ENCODE measurements around the gene CFAP46. TPM values are rescaled to one million over a fixed set of nuclear protein-coding genes. Genes with fewer than 3 reads are reported as not detected.

The CFAP46 gene
- total RNA-seq, 6 experiments from 2014 or later = 0.31 to 1.4 (median 0.32) TPM; not detected in 1

GRCh38 chr10:132817701-132818211 lies 124.6 kb downstream of the CFAP46 start:
- Mint-ChIP-seq H3K27ac (no peak overlapping the region), H3K4me1 (ENCODE audit: low read depth) (no peaks in the 10 kb centered on the region), H3K27me3 (ENCODE audit: insufficient read depth) (peaks cover 29% of the 10 kb centered on the region), H3K4me3 (no peak overlapping the region), H3K36me3 (ENCODE audit: low read depth) (no peaks in the 10 kb centered on the region; the same call in 1 of the 2 replicates), H3K9me3 (peaks cover 14% of the 10 kb centered on the region)
- TF ChIP-seq, protein P1, sequence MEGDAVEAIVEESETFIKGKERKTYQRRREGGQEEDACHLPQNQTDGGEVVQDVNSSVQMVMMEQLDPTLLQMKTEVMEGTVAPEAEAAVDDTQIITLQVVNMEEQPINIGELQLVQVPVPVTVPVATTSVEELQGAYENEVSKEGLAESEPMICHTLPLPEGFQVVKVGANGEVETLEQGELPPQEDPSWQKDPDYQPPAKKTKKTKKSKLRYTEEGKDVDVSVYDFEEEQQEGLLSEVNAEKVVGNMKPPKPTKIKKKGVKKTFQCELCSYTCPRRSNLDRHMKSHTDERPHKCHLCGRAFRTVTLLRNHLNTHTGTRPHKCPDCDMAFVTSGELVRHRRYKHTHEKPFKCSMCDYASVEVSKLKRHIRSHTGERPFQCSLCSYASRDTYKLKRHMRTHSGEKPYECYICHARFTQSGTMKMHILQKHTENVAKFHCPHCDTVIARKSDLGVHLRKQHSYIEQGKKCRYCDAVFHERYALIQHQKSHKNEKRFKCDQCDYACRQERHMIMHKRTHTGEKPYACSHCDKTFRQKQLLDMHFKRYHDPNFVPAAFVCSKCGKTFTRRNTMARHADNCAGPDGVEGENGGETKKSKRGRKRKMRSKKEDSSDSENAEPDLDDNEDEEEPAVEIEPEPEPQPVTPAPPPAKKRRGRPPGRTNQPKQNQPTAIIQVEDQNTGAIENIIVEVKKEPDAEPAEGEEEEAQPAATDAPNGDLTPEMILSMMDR (IDR thresholded peaks at IDR 0.05) = no peak
- DNase-seq = no peak

DNA sequence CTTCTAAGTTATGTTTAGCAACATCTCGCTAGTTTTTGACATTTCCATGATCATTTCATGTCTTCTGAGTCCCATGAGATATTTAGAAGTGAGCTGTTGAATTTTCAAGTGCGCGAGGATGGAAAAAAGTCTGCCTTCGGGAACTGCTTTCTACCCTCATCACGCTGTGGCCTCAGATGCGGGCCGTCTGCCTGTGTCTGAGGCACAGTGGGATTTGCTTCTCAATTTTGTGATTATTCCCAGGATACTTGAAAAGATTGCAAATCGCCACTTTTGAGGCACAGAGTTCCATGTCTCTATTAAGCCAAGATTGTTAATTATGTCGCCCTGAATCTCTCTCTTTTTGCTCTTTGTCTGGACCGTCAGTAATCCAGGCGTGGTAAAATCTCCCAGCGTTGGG lies 125.7 kb downstream of the CFAP46 start:
- H3K9me3 Mint-ChIP-seq = peaks cover 14% of the 10 kb centered on the region
- H3K27ac Mint-ChIP-seq = no peak overlapping the region
- no peak overlapping the region for H3K4me3 Mint-ChIP-seq
- TF ChIP-seq, protein P1 (IDR thresholded peaks at IDR 0.05) = no peak
- no peaks in the 10 kb centered on the region for H3K4me1 Mint-ChIP-seq (ENCODE audit: low read depth)
- peaks cover 29% of the 10 kb centered on the region for H3K27me3 Mint-ChIP-seq (ENCODE audit: insufficient read depth)
- H3K36me3 Mint-ChIP-seq (ENCODE audit: low read depth) = no peaks in the 10 kb centered on the region; the same call in 1 of the 2 replicates
- no peak for DNase-seq

DNA sequence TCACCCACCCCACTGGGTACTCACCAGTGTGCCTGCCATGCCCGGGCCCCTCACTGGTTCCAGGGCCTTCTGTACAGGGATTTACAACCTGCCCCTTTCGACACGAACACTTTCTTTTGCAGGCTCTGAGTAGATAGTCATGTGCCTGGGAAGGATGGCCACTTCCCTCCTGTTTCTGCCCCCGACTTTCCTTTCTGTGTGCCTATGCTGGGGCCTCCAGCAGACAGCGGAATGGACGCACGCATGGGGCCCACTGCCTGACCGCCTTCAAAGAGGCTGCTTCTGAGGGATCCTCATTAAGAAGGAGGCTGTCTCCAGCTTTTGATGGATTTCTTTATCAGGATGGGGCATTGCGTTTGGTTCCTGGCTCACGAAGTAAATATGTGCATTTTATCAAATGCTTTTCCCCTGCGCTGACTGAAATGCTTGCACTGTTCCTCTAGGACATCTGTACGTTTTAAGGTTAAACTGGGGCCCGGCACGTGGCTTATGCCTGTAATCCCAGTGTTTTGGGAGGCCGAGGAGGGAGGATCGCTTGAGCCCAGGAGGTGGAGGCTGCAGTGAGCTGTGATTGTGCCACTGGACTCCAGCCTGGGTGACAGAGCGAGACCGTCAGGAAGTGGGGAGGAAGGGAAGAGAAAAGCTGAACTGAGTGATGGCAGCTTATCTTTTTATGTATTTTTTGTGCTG lies 127.1 kb downstream of the CFAP46 start:
- no peaks in the 10 kb centered on the region for H3K4me1 Mint-ChIP-seq (ENCODE audit: low read depth)
- H3K9me3 Mint-ChIP-seq = peaks cover 14% of the 10 kb centered on the region
- TF ChIP-seq, protein P1 (IDR thresholded peaks at IDR 0.05) = no peak
- H3K4me3 Mint-ChIP-seq = no peak overlapping the region
- H3K27me3 Mint-ChIP-seq (ENCODE audit: insufficient read depth) = peaks cover 30% of the 10 kb centered on the region
- DNase-seq = no peak
- no peak overlapping the region for H3K27ac Mint-ChIP-seq
- H3K36me3 Mint-ChIP-seq (ENCODE audit: low read depth) = no peaks in the 10 kb centered on the region; the same call in 1 of the 2 replicates

DNA sequence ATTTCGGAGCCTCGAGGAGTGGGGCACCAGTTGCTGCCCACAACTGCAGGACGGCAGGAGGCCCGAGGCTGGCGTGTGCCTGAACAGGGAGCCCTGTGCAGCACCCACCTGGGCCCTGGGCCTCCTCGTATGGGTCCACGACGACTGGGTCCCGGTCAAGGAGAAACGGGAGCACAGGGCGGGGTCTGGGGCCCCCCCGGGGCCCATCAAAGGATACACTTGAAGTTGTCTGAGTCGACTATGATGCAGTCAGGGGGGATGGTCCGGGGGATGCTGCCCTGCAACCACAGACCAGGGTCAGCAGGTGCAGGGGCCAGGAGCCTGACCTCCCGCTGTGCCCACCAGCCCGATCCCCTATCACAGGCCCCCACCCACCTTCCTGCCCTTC lies 127.9 kb downstream of the CFAP46 start:
- no peaks in the 10 kb centered on the region for H3K4me1 Mint-ChIP-seq (ENCODE audit: low read depth)
- H3K36me3 Mint-ChIP-seq (ENCODE audit: low read depth) = no peaks in the 10 kb centered on the region
- peaks cover 36% of the 10 kb centered on the region for H3K27me3 Mint-ChIP-seq (ENCODE audit: insufficient read depth)
- DNase-seq = no peak
- H3K9me3 Mint-ChIP-seq = peaks cover 6% of the 10 kb centered on the region
- TF ChIP-seq, protein P1 (IDR thresholded peaks at IDR 0.05) = no peak
- H3K4me3 Mint-ChIP-seq = no peak overlapping the region
- no peak overlapping the region for H3K27ac Mint-ChIP-seq

DNA sequence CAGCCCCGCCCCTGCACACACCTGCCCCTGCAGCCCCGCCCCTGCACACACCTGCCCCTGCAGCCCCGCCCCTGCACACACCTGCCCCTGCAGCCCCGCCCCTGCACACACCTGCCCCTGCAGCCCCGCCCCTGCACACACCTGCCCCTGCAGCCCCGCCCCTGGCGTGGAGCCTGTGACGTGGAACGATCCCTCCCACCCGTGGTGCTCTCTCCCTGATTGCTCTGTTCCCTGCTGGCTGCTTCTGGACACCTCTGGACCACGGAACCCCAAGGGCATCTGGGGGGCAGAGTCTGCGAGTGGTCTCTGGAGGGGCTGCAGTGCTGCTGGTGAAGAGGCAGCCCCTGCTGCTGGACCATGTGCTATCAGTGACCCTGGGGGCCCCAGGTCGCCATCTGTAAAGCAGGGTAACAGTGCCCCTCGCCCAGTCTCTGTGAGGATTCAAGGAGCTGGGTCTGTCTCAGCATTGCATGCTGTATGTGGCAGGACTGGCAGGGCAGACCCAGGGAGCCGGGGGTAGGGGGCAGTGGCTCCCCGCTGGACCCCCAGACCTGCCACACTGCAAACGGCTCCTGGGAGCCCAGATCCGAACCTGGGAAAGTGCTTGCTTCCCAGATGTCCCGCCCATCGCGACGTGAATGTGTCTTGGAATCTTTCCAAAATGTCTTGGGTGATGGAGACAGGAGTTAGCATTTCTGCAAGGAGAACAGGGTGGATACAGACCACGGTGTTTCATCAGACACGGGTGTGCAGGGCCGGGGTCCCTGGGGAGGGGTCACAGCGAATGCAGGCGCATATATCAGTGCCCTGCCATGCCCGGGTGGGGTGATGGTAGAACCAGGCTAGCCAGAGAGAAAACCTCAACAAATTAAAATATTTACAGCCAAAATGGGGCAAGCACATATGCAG lies 128.6 kb downstream of the CFAP46 start:
- Mint-ChIP-seq H3K9me3 (no peaks in the 10 kb centered on the region), H3K27me3 (ENCODE audit: insufficient read depth) (peaks cover 37% of the 10 kb centered on the region), H3K4me1 (ENCODE audit: low read depth) (no peaks in the 10 kb centered on the region), H3K4me3 (no peak overlapping the region), H3K27ac (no peak overlapping the region), H3K36me3 (ENCODE audit: low read depth) (no peaks in the 10 kb centered on the region)
- TF ChIP-seq, protein P1 (IDR thresholded peaks at IDR 0.05) = no peak
- DNase-seq = no peak

Data from HFFc6 (cell line).